HepG2 (cell line): ENCODE data around the gene SDK1. TPM values are rescaled to one million over a fixed set of nuclear protein-coding genes. Genes with fewer than 3 reads are reported as not detected.

Source experiments
- ATAC-seq: fragments of 200-7000 bp; cut with Tn5 transposase; 3 replicates; pipeline ENCODE4 v1.9.1; 2020; ENCODE audit warnings: mild to moderate bottlenecking, moderate library complexity
- BruUV-seq: library from RNA; stranded (reverse); fragments of 400-500 nt; replicated peaks from 2 replicates; lab custom pipeline; 2021; lab: Mats Ljungman, UMichigan
- CTCF ChIA-PET: fragments of 300-600 bp; formaldehyde crosslinking; extraction: SDS; loops from one replicate; lab custom pipeline; 2021; ENCODE audit warnings: low total read pairs, inconsistent platforms, low intra/inter-chr PET ratio; lab: Yijun Ruan, JAX
- POLR2A ChIA-PET: fragments of 350-600 bp; sonication (Branson Sonifier 250); formaldehyde crosslinking; loops from one replicate; lab custom pipeline; 2020; ENCODE audit warnings: antibody characterized with exemption, inconsistent platforms; lab: Yijun Ruan, JAX
- DNase-seq: peaks from one replicate; pipeline ENCODE4 v3.0.0-alpha.2; 2015; ENCODE audit warnings: low spot score
- FAIRE-seq: peaks from 3 replicates; lab custom pipeline; 2011; peaks lifted over from hg19 to GRCh38; lab: Jason Lieb, UNC
- H2AFZ ChIP-seq: one replicate; pipeline ENCODE4 v1.6.1; 2011; ENCODE audit warnings: low read length, inconsistent platforms
- H3K27ac ChIP-seq: fragments of 300-600 bp; 3 replicates; pipeline ENCODE4 v1.8.0; 2011; ENCODE audit warnings: mixed run types, mild to moderate bottlenecking, mixed read lengths, low read length, inconsistent platforms; ENCODE audit not compliant: insufficient read depth; ENCODE audit errors: extremely low read length
- H3K27me3 ChIP-seq, 2 experiments: fragments of 200-600 bp in 1 of 2; 2 replicates in 1 of 2; 3 replicates in 1 of 2; pipeline versions ENCODE4 v1.6.0 to v1.8.0; 2011; ENCODE audit warnings: low read length in 2 of 2, mild to moderate bottlenecking in 2 of 2, moderate library complexity in 2 of 2, inconsistent platforms in 1 of 2; ENCODE audit not compliant: insufficient read depth in 2 of 2, control insufficient read depth in 1 of 2
- H3K36me3 ChIP-seq, 2 experiments: fragments of 200-600 bp in 1 of 2; replicated peaks in 1 of 2; 2 replicates in 1 of 2; 3 replicates in 1 of 2; pipeline versions ENCODE4 v1.5.1 to v1.8.0; 2011; ENCODE audit warnings: low read length in 2 of 2, inconsistent platforms in 1 of 2; ENCODE audit not compliant: insufficient read depth in 2 of 2, control insufficient read depth in 1 of 2
- H3K4me1 ChIP-seq: 2 replicates; pipeline ENCODE4 v1.5.1; 2012; ENCODE audit warnings: low read length, inconsistent platforms; ENCODE audit not compliant: insufficient read depth
- H3K4me2 ChIP-seq: 2 replicates; pipeline ENCODE4 v1.6.0; 2011; ENCODE audit warnings: low read depth, low read length, inconsistent platforms
- H3K4me3 ChIP-seq, 3 experiments: fragments of 200-600 bp in 1 of 3; sonication (generic), shearing (Covaris generic) in 1 of 3; replicated peaks in 1 of 3; 2 replicates each; pipeline ENCODE4 v1.5.1; 2011 to 2016; ENCODE audit warnings: low read length in 3 of 3, inconsistent platforms in 2 of 3, low read depth in 2 of 3, mild to moderate bottlenecking in 2 of 3, control low read depth in 1 of 3, mixed read lengths in 1 of 3; ENCODE audit not compliant: insufficient read depth in 1 of 3
- H3K79me2 ChIP-seq: one replicate; pipeline ENCODE4 v1.6.1; 2011; ENCODE audit warnings: low read length, inconsistent platforms; ENCODE audit not compliant: insufficient read depth
- H3K9ac ChIP-seq: 2 replicates; pipeline ENCODE4 v1.6.0; 2011; ENCODE audit warnings: mild to moderate bottlenecking, low read depth, low read length, inconsistent platforms; ENCODE audit not compliant: insufficient read depth
- H3K9me3 ChIP-seq: 2 replicates; pipeline ENCODE4 v1.5.1; 2012; ENCODE audit warnings: mild to moderate bottlenecking, low read length
- H4K20me1 ChIP-seq: 2 replicates; pipeline ENCODE4 v1.6.0; 2011; ENCODE audit warnings: inconsistent platforms, mild to moderate bottlenecking, low read length, moderate library complexity; ENCODE audit not compliant: insufficient read depth
- FOXA3 ChIP-seq: IDR thresholded peaks from 2 replicates; pipeline ENCODE4 v1.6.1; 2016; ENCODE audit warnings: missing genetic modification reagents, missing compliant biosample characterization
- HNRNPK ChIP-seq: fragments of 200-400 bp; formaldehyde crosslinking; IDR thresholded peaks from 2 replicates; pipeline ENCODE4 v1.6.1; 2018; ENCODE audit warnings: low read length, low read depth, moderate library complexity, mild to moderate bottlenecking; ENCODE audit not compliant: poor library complexity, severe bottlenecking
- JUNB ChIP-seq: sonication (generic); formaldehyde crosslinking; IDR thresholded peaks from 2 replicates; pipeline ENCODE4 v1.8.0; 2022; ENCODE audit warnings: missing genetic modification reagents, mild to moderate bottlenecking, borderline replicate concordance
- MAFF ChIP-seq: IDR thresholded peaks from 2 replicates; pipeline ENCODE4 v1.6.1; 2011; ENCODE audit warnings: low read depth, low read length, improper control_type of control experiment
- MAFK ChIP-seq, 2 experiments: IDR thresholded peaks in 1 of 2; conservative IDR thresholded peaks in 1 of 2; 2 replicates each; pipeline ENCODE4 v1.6.1; 2011; ENCODE audit warnings: improper control_type of control experiment in 2 of 2, low read length in 2 of 2
- NFE2L2 ChIP-seq: fragments of 150-350 bp; IDR thresholded peaks from 2 replicates; pipeline ENCODE4 v1.6.1; 2014; ENCODE audit warnings: low read length
- SUZ12 ChIP-seq: fragments of 150-350 bp; IDR thresholded peaks from 2 replicates; pipeline ENCODE4 v1.6.1; 2014; ENCODE audit warnings: low read depth, low read length
- TOE1 ChIP-seq: sonication (generic); formaldehyde crosslinking; IDR thresholded peaks from 2 replicates; pipeline ENCODE4 v1.4.0; 2020; ENCODE audit warnings: mild to moderate bottlenecking, missing genetic modification reagents
- WGBS: methylation state at CpG from one replicate; pipeline ENCODE4 v1.1.6; 2017; ENCODE audit warnings: low lambda C conversion rate; 5-methylcytosine and 5-hydroxymethylcytosine counted together
- in situ Hi-C: cut with HindIII; loops from 2 replicates; pipeline ENCODE4 v1.10.0; 2017; ENCODE audit warnings: low pct_unique_long_range_greater_than_20kb; ENCODE audit not compliant: extremely low pct_ligation_motif_present
- intact Hi-C: fragments of 100-400 bp; cut with micrococcal nuclease; formaldehyde crosslinking; loops from one replicate; pipeline ENCODE4 v1.10.0; 2022; ENCODE audit not compliant: unreplicated experiment
- polyA plus RNA-seq, 8 experiments: library from polyadenylated mRNA; depleted of rRNA in 3 of 8; stranded (reverse) in 7 of 8; unstranded in 1 of 8; fragments of >200 nt; fragmentation: Illumina TruSeq in 4 of 8; extraction: Trizol in 4 of 8; gene quantifications; 2 replicates each; pipeline versions ENCODE4 v1.2.1 to v1.2.3, GENCODE V29; 2011 to 2016; ENCODE audit warnings: low read depth in 4 of 8, missing spikeins in 1 of 8, mixed read lengths in 1 of 8; ENCODE audit not compliant: insufficient read depth in 1 of 8
- total RNA-seq, 5 experiments: library from RNA; depleted of rRNA; stranded (reverse); fragments of >200 nt; fragmentation: Illumina TruSeq; extraction: Trizol; gene quantifications; 2 replicates each; pipeline ENCODE4 v1.2.3, GENCODE V29; 2016; ENCODE audit warnings: low read depth in 1 of 5

The SDK1 gene
- total and polyA plus RNA-seq, 2 of the 13 experiments (the other 11 are each of a cell fraction or from before 2014, with no cell fraction given), result 0.35 to 2.4 TPM

GRCh38 chr7:3942276-3942675 is 641.2 kb downstream of the SDK1 start (continued):
- TF ChIP-seq SUZ12, result no peak

- BruUV-seq, result no TSS peak
- Histone ChIP-seq H3K4me1 (peaks cover 35% of the 10 kb centered on the region), H3K9me3 (no peaks in the 10 kb centered on the region), H3K36me3 (no peaks in the 10 kb centered on the region), H4K20me1 (no peaks in the 10 kb centered on the region), H3K79me2 (no peaks in the 10 kb centered on the region), H3K4me3 (no peak overlapping the region), H3K27ac (no peak overlapping the region), H3K9ac (no peak overlapping the region), H3K27me3 (no peaks in the 10 kb centered on the region), H3K4me2 (no peak overlapping the region), H2AFZ (no peak overlapping the region)
- ATAC-seq, result no peak
- 93% methylated on average over 27 of the region's 30 CpGs for WGBS
- ChIA-PET POLR2A (no interaction called here), CTCF (no interaction called here)
- in situ Hi-C loops (no loop called here), intact Hi-C loops (no loop called here)
- TF ChIP-seq MAFK (conservative IDR thresholded peaks at IDR 0.05 in 1 of 2, IDR thresholded peaks at IDR 0.05 in 1 of 2; ENCODE audit: low read length in 2 of 2) (peak; percentile 62 to 66), MAFF (peak; percentile 45; the same call in 1 of the 2 replicates), NFE2L2 (peak; percentile 81), TOE1 (CRISPR knock-in tag) (no peak), HNRNPK (peak; percentile 63), FOXA3 (CRISPR knock-in tag) (no peak), JUNB (no peak)
- DNase-seq, result no peak
- FAIRE-seq, result no peak
These were observed 642.0 kb downstream of the SDK1 start for GRCh38 chr7:3942816-3943745.
